CD8-positive, alpha-beta memory T cell (primary cell): ENCODE results near the gene CADM4. TPM values are rescaled to one million over a fixed set of nuclear protein-coding genes. Genes with fewer than 3 reads are reported as not detected.

Experiments
- CTCF ChIA-PET: fragments of 350-600 bp; sonication (Branson Sonifier 250); formaldehyde crosslinking; loops from one replicate; lab custom pipeline; 2021; ENCODE audit warnings: antibody characterized with exemption; lab: Charles Lee
- POLR2A ChIA-PET: fragments of 350-600 bp; sonication (Branson Sonifier 250); formaldehyde crosslinking; loops from one replicate; lab custom pipeline; 2021; ENCODE audit warnings: antibody characterized with exemption; lab: Charles Lee
- DNase-seq, 5 donors: peaks; one replicate each; pipeline versions ENCODE4 v3.0.0 to v3.0.0-alpha.2; 2020 to 2022; ENCODE audit warnings: mixed read lengths in 1 of 5
- H3K27ac ChIP-seq: one replicate; pipeline ENCODE4 v1.7.0; 2013; ENCODE audit warnings: low read depth, mild to moderate bottlenecking, low read length, moderate library complexity
- H3K27me3 ChIP-seq: 2 replicates; pipeline ENCODE4 v1.7.0; 2013; ENCODE audit warnings: low read length, mild to moderate bottlenecking; ENCODE audit not compliant: insufficient read depth, poor library complexity, severe bottlenecking
- H3K36me3 ChIP-seq: 2 replicates; pipeline ENCODE4 v1.7.0; 2013; ENCODE audit warnings: mild to moderate bottlenecking, low read length, moderate library complexity; ENCODE audit not compliant: insufficient read depth
- H3K4me1 ChIP-seq: 2 replicates; pipeline ENCODE4 v1.7.0; 2013; ENCODE audit warnings: mild to moderate bottlenecking, low read length, moderate library complexity; ENCODE audit not compliant: insufficient read depth
- H3K4me3 ChIP-seq: 2 replicates; pipeline ENCODE4 v1.7.0; 2013; ENCODE audit warnings: mild to moderate bottlenecking, low read length
- H3K9me3 ChIP-seq: 2 replicates; pipeline ENCODE4 v1.7.0; 2013; ENCODE audit warnings: mild to moderate bottlenecking, low read length
- H3K27ac Mint-ChIP-seq, 8 donors: one replicate each; pipeline ENCODE4 v1.8.0; 2020 to 2021; ENCODE audit warnings: mixed read lengths in 8 of 8, mild to moderate bottlenecking in 6 of 8, inconsistent platforms in 3 of 8, moderate library complexity in 3 of 8
- H3K27me3 Mint-ChIP-seq, 2 donors: one replicate each; pipeline ENCODE4 v1.8.0; 2020 to 2021; ENCODE audit warnings: mixed read lengths in 2 of 2, mild to moderate bottlenecking in 1 of 2, moderate library complexity in 1 of 2
- H3K36me3 Mint-ChIP-seq, 3 donors: one replicate each; pipeline ENCODE4 v1.8.0; 2020 to 2021; ENCODE audit warnings: mixed read lengths in 3 of 3, inconsistent platforms in 1 of 3, mild to moderate bottlenecking in 1 of 3
- H3K4me1 Mint-ChIP-seq, 3 donors: one replicate each; pipeline ENCODE4 v1.8.0; 2020 to 2021; ENCODE audit warnings: mixed read lengths in 3 of 3, inconsistent platforms in 1 of 3, mild to moderate bottlenecking in 1 of 3
- H3K4me3 Mint-ChIP-seq, 7 donors: one replicate each; pipeline ENCODE4 v1.8.0; 2020 to 2021; ENCODE audit warnings: mixed read lengths in 7 of 7, mild to moderate bottlenecking in 6 of 7, moderate library complexity in 4 of 7, inconsistent platforms in 2 of 7
- H3K9me3 Mint-ChIP-seq, 5 donors: one replicate each; pipeline ENCODE4 v1.8.0; 2020 to 2022; ENCODE audit warnings: mixed read lengths in 5 of 5, mild to moderate bottlenecking in 3 of 5, moderate library complexity in 2 of 5, inconsistent platforms in 1 of 5
- polyA plus RNA-seq: library from polyadenylated mRNA; unstranded; fragments of 300-500 nt; fragmentation: Illumina TruSeq; gene quantifications from one replicate; pipeline ENCODE4 v1.2.3, GENCODE V29; 2021
- total RNA-seq, 2 experiments: library from RNA; stranded (reverse); gene quantifications; one replicate each; pipeline ENCODE4 v1.2.3, GENCODE V29; 2021

The CADM4 gene
- total and polyA plus RNA-seq, 3 experiments from 2014 or later = 0.24 to 0.57 TPM; not detected in 1

GRCh38 chr19:43631491-43631890 lies 8.2 kb downstream of the CADM4 start:
- Histone ChIP-seq H3K4me1 (no peaks in the 10 kb centered on the region), H3K9me3 (no peaks in the 10 kb centered on the region), H3K27me3 (no peaks in the 10 kb centered on the region), H3K4me3 (no peak overlapping the region), H3K36me3 (no peaks in the 10 kb centered on the region), H3K27ac (no peak overlapping the region)
- Mint-ChIP-seq H3K36me3 (no peaks in the 10 kb centered on the region), H3K27me3 (peaks cover 13 to 41% of the 10 kb centered on the region in 2 donors), H3K4me3 (no peak overlapping the region), H3K4me1 (peaks cover 0 to 4% (median 0%) of the 10 kb centered on the region in 3 donors), H3K27ac (no peak overlapping the region), H3K9me3 (no peaks in the 10 kb centered on the region)
- no peak for DNase-seq
- ChIA-PET POLR2A (no interaction called here), CTCF (no interaction called here)

GRCh38 chr19:43628646-43629326 lies 10.9 kb downstream of the CADM4 start:
- no peaks in the 10 kb centered on the region for H3K9me3 ChIP-seq
- Mint-ChIP-seq H3K27ac (no peak overlapping the region), H3K4me3 (no peak overlapping the region), H3K9me3 (no peaks in the 10 kb centered on the region), H3K27me3 (peaks cover 12 to 27% of the 10 kb centered on the region in 2 donors), H3K4me1 (peaks cover 10 to 18% (median 13%) of the 10 kb centered on the region in 3 donors), H3K36me3 (no peaks in the 10 kb centered on the region)
- no peak overlapping the region for H3K4me3 ChIP-seq
- no peaks in the 10 kb centered on the region for H3K27me3 ChIP-seq
- peaks cover 9% of the 10 kb centered on the region for H3K4me1 ChIP-seq
- no peak overlapping the region for H3K27ac ChIP-seq
- DNase-seq = no peak
- H3K36me3 ChIP-seq = no peaks in the 10 kb centered on the region
- ChIA-PET CTCF (no interaction called here), POLR2A (interaction anchor here (1.0 kb wide), 1 partner anchor 30 kb away, joined by 3 read pairs; no protein-coding TSS in a partner anchor)

GRCh38 chr19:43626838-43627237 lies 12.8 kb downstream of the CADM4 start:
- DNase-seq = no peak
- POLR2A ChIA-PET = no interaction called here
- no peaks in the 10 kb centered on the region for H3K36me3 Mint-ChIP-seq
- peaks cover 9 to 15% of the 10 kb centered on the region in 2 donors for H3K27me3 Mint-ChIP-seq
- peaks cover 10 to 18% (median 14%) of the 10 kb centered on the region in 3 donors for H3K4me1 Mint-ChIP-seq
- H3K27ac Mint-ChIP-seq = no peak overlapping the region
- Histone ChIP-seq H3K4me3 (no peak overlapping the region), H3K27me3 (no peaks in the 10 kb centered on the region), H3K36me3 (no peaks in the 10 kb centered on the region), H3K27ac (no peak overlapping the region), H3K4me1 (peaks cover 9% of the 10 kb centered on the region), H3K9me3 (no peaks in the 10 kb centered on the region)
- no peaks in the 10 kb centered on the region for H3K9me3 Mint-ChIP-seq
- CTCF ChIA-PET = interaction anchor here (1.4 kb wide), 1 partner anchor 32 kb away, joined by 3 read pairs; no protein-coding TSS in a partner anchor
- H3K4me3 Mint-ChIP-seq = no peak overlapping the region

- peaks cover 9 to 14% of the 10 kb centered on the region in 2 donors for H3K27me3 Mint-ChIP-seq
- Histone ChIP-seq H3K4me3 (no peak overlapping the region), H3K36me3 (no peaks in the 10 kb centered on the region), H3K27me3 (no peaks in the 10 kb centered on the region), H3K9me3 (no peaks in the 10 kb centered on the region), H3K27ac (no peak overlapping the region), H3K4me1 (peaks cover 9% of the 10 kb centered on the region)
- no peak overlapping the region for H3K4me3 Mint-ChIP-seq
- H3K9me3 Mint-ChIP-seq = no peaks in the 10 kb centered on the region
- ChIA-PET CTCF (interaction anchor here (1.4 kb wide), 1 partner anchor 31 kb away, joined by 3 read pairs; no protein-coding TSS in a partner anchor), POLR2A (no interaction called here)
- peaks cover 13 to 21% (median 14%) of the 10 kb centered on the region in 3 donors for H3K4me1 Mint-ChIP-seq
- no peaks in the 10 kb centered on the region for H3K36me3 Mint-ChIP-seq
- DNase-seq = no peak
- no peak overlapping the region for H3K27ac Mint-ChIP-seq
Measured at GRCh38 chr19:43625918-43626579, 13.6 kb downstream of the CADM4 start.

- POLR2A ChIA-PET = no interaction called here
- Histone ChIP-seq H3K4me1 (peaks cover 20% of the 10 kb centered on the region), H3K9me3 (no peaks in the 10 kb centered on the region), H3K27ac (no peak overlapping the region), H3K27me3 (no peaks in the 10 kb centered on the region), H3K4me3 (no peak overlapping the region), H3K36me3 (no peaks in the 10 kb centered on the region)
- peak; percentile 75 to 87 (median 77) for DNase-seq
- peak overlapping the region in 4 of 8 donors; percentile 17 to 85 (median 40) for H3K27ac Mint-ChIP-seq
- peaks cover 21 to 31% (median 24%) of the 10 kb centered on the region in 3 donors for H3K4me1 Mint-ChIP-seq
- no peaks in the 10 kb centered on the region for H3K9me3 Mint-ChIP-seq
- H3K36me3 Mint-ChIP-seq = peaks cover 0 to 1% (median 0%) of the 10 kb centered on the region in 3 donors
- CTCF ChIA-PET = interaction anchor here (0.6 kb wide), 1 partner anchor 30 kb away, joined by 3 read pairs; no protein-coding TSS in a partner anchor
- H3K4me3 Mint-ChIP-seq = peak overlapping the region in 2 of 7 donors; percentile 35 to 82
- H3K27me3 Mint-ChIP-seq = peaks cover 9 to 14% of the 10 kb centered on the region in 2 donors
Measured at GRCh38 chr19:43624933-43625332, 14.7 kb downstream of the CADM4 start.

GRCh38 chr19:43623889-43624670 lies 15.6 kb downstream of the CADM4 start:
- no peaks in the 10 kb centered on the region for H3K36me3 ChIP-seq
- peaks cover 20% of the 10 kb centered on the region for H3K4me1 ChIP-seq
- peak overlapping the region in 3 of 7 donors; percentile 20 to 63 (median 24) for H3K4me3 Mint-ChIP-seq
- no peak overlapping the region for H3K4me3 ChIP-seq
- peaks cover 26 to 38% (median 27%) of the 10 kb centered on the region in 3 donors for H3K4me1 Mint-ChIP-seq
- H3K27ac ChIP-seq = no peak overlapping the region
- ChIA-PET CTCF (no interaction called here), POLR2A (no interaction called here)
- DNase-seq = no peak
- H3K36me3 Mint-ChIP-seq = peaks cover 0 to 8% (median 0%) of the 10 kb centered on the region in 3 donors
- H3K27ac Mint-ChIP-seq = peak overlapping the region in 5 of 8 donors; percentile 29 to 87 (median 62)
- no peaks in the 10 kb centered on the region for H3K27me3 ChIP-seq
- peaks cover 9 to 14% of the 10 kb centered on the region in 2 donors for H3K27me3 Mint-ChIP-seq
- no peaks in the 10 kb centered on the region for H3K9me3 Mint-ChIP-seq
- no peaks in the 10 kb centered on the region for H3K9me3 ChIP-seq

- CTCF ChIA-PET = no interaction called here
- no peak overlapping the region for H3K4me3 Mint-ChIP-seq
Measured at GRCh38 chr19:43622956-43623355, 16.7 kb downstream of the CADM4 start.

More at GRCh38 chr19:43622956-43623355, 16.7 kb downstream of the CADM4 start:
- H3K27ac ChIP-seq = no peak overlapping the region
- no peak overlapping the region for H3K27ac Mint-ChIP-seq
- H3K27me3 ChIP-seq = no peaks in the 10 kb centered on the region
- peaks cover 28% of the 10 kb centered on the region for H3K4me1 ChIP-seq
- H3K36me3 Mint-ChIP-seq = peaks cover 0 to 11% (median 0%) of the 10 kb centered on the region in 3 donors
- no peak overlapping the region for H3K4me3 ChIP-seq
- H3K9me3 Mint-ChIP-seq = no peaks in the 10 kb centered on the region
- POLR2A ChIA-PET = no interaction called here
- H3K36me3 ChIP-seq = no peaks in the 10 kb centered on the region
- no peak for DNase-seq
- no peaks in the 10 kb centered on the region for H3K9me3 ChIP-seq
- peaks cover 31 to 47% (median 31%) of the 10 kb centered on the region in 3 donors for H3K4me1 Mint-ChIP-seq
- peaks cover 7 to 14% of the 10 kb centered on the region in 2 donors for H3K27me3 Mint-ChIP-seq
